H1 (cell line): Measurements from ENCODE around the gene PRSS50. TPM values are rescaled to one million over a fixed set of nuclear protein-coding genes. Genes with fewer than 3 reads are reported as not detected.

Experiments
- BCL11A ChIP-seq, 2 experiments: IDR thresholded peaks; one replicate each; pipeline ENCODE4 v1.6.1; 2011; ENCODE audit warnings: low read depth in 2 of 2, low read length in 2 of 2, mild to moderate bottlenecking in 2 of 2
- CHD1 ChIP-seq: IDR thresholded peaks from 2 replicates; pipeline ENCODE4 v1.6.1; 2012; ENCODE audit warnings: low read depth, low read length, improper control_type of control experiment
- CHD7 ChIP-seq: fragments of 300-600 bp; sonication (generic); IDR thresholded peaks from 2 replicates; pipeline ENCODE4 v1.7.1; 2012; ENCODE audit warnings: low read length, moderate library complexity, mild to moderate bottlenecking, inconsistent platforms; ENCODE audit not compliant: insufficient replicate concordance
- GABPA ChIP-seq: IDR thresholded peaks from 2 replicates; pipeline ENCODE4 v1.6.1; 2011; ENCODE audit warnings: mild to moderate bottlenecking, low read length, moderate library complexity, borderline replicate concordance; ENCODE audit not compliant: insufficient read depth
- RXRA ChIP-seq: IDR thresholded peaks from 2 replicates; pipeline ENCODE4 v1.6.1; 2011; ENCODE audit warnings: low read depth, mild to moderate bottlenecking, low read length, moderate library complexity; ENCODE audit not compliant: insufficient read depth
- SIRT6 ChIP-seq: IDR thresholded peaks from one replicate; pipeline ENCODE4 v1.7.1; 2012; ENCODE audit warnings: low read length, inconsistent platforms
- SP2 ChIP-seq: IDR thresholded peaks from 2 replicates; pipeline ENCODE4 v1.6.1; 2012; ENCODE audit warnings: mild to moderate bottlenecking, low read length, inconsistent platforms
- polyA plus RNA-seq, 7 experiments: library from polyadenylated mRNA; depleted of rRNA in 3 of 7; stranded (reverse) in 5 of 7; unstranded in 2 of 7; fragments of >200 nt in 5 of 7; fragments of 200-250 nt in 2 of 7; gene quantifications; 1 replicate in 5 of 7; 2 replicates in 1 of 7; 4 replicates in 1 of 7; pipeline versions ENCODE4 v1.2.1 to v1.2.3, GENCODE V29; 2011 to 2013; ENCODE audit warnings: missing spikeins in 2 of 7, mixed read lengths in 2 of 7
- total RNA-seq: library from RNA; stranded (reverse); fragmentation: NEBNext Ultra II Directional; extraction: Animal tissue kit (Norgen Biotek cat#: 25700); gene quantifications from 2 replicates; pipeline ENCODE4 v1.2.1, GENCODE V29; 2021
- TF ChIP-seq, protein P1 (sequence below): IDR thresholded peaks from 2 replicates; pipeline ENCODE4 v1.6.1; 2012; ENCODE audit warnings: inconsistent platforms

PRSS50 gene
- total and polyA plus RNA-seq, 2 of the 8 experiments (the other 6 are each of a cell fraction or from before 2014, with no cell fraction given) = 0.47 to 0.71 TPM

- TF ChIP-seq CHD1 (no peak), BCL11A (IDR thresholded peaks at IDR 0.05; ENCODE audit: low read depth in 2 of 2, low read length in 2 of 2) (no peak), RXRA (no peak), SIRT6 (no peak), GABPA (no peak), CHD7 (no peak), SP2 (no peak)
- TF ChIP-seq, protein P1, sequence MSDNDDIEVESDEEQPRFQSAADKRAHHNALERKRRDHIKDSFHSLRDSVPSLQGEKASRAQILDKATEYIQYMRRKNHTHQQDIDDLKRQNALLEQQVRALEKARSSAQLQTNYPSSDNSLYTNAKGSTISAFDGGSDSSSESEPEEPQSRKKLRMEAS = no peak
These were observed 30.5 kb upstream of the PRSS50 start (continued) for GRCh38 chr3:46748170-46748569.
